HEK293 (cell line): ENCODE data around the gene MBD4.

Experiments
- CTCF ChIA-PET: fragments of 350-600 bp; formaldehyde crosslinking; extraction: SDS; loops from one replicate; lab custom pipeline; 2021; ENCODE audit warnings: antibody characterized with exemption; lab: Yijun Ruan, JAX
- POLR2A ChIA-PET: fragments of 300-600 bp; formaldehyde crosslinking; extraction: SDS; loops from one replicate; lab custom pipeline; 2020; ENCODE audit warnings: antibody characterized with exemption, inconsistent platforms; lab: Yijun Ruan, JAX
- H3K27ac ChIP-seq: fragments of 200-500 bp; sonication (Bioruptor generic); 2 replicates; pipeline ENCODE4 v1.5.1; 2014; ENCODE audit warnings: low read depth, low read length, control low read depth, inconsistent platforms; ENCODE audit errors: extremely low read depth
- H3K36me3 ChIP-seq, 2 experiments: fragments of 200-500 bp in 1 of 2; sonication (Bioruptor generic) in 1 of 2; 1 replicate in 1 of 2; 2 replicates in 1 of 2; pipeline ENCODE4 v1.5.1; 2014 to 2017; ENCODE audit warnings: inconsistent platforms in 2 of 2, low read length in 2 of 2; ENCODE audit not compliant: control insufficient read depth in 2 of 2, insufficient read depth in 1 of 2
- H3K4me1 ChIP-seq: fragments of 200-500 bp; sonication (Bioruptor generic); 2 replicates; pipeline ENCODE4 v1.5.1; 2014; ENCODE audit warnings: mild to moderate bottlenecking, low read length, inconsistent platforms; ENCODE audit not compliant: control insufficient read depth, insufficient read depth
- H3K4me3 ChIP-seq: 2 replicates; pipeline ENCODE4 v1.5.1; 2011; ENCODE audit warnings: low read depth, mild to moderate bottlenecking, control low read depth, low read length, moderate library complexity
- H3K9me3 ChIP-seq: fragments of 200-500 bp; sonication (Bioruptor generic); 2 replicates; pipeline ENCODE4 v1.5.1; 2014; ENCODE audit warnings: low read depth, low read length, inconsistent platforms; ENCODE audit not compliant: control insufficient read depth, insufficient read depth
- BCL11B ChIP-seq: fragments of 450-650 bp; formaldehyde crosslinking; IDR thresholded peaks from 2 replicates; pipeline ENCODE4 v1.5.1; 2016; ENCODE audit warnings: low read depth, missing biosample characterization, missing genetic modification characterization
- EGR2 ChIP-seq: fragments of 450-650 bp; formaldehyde crosslinking; IDR thresholded peaks from 2 replicates; pipeline ENCODE4 v1.5.1; 2016; ENCODE audit warnings: low read depth, missing biosample characterization, missing genetic modification characterization
- GLIS1 ChIP-seq: fragments of 450-650 bp; formaldehyde crosslinking; IDR thresholded peaks from 2 replicates; pipeline ENCODE4 v1.5.1; 2016; ENCODE audit warnings: missing biosample characterization, missing genetic modification characterization
- MYNN ChIP-seq: fragments of 450-650 bp; formaldehyde crosslinking; IDR thresholded peaks from 2 replicates; pipeline ENCODE4 v1.5.1; 2016; ENCODE audit warnings: missing biosample characterization, missing genetic modification characterization, borderline replicate concordance
- PRDM6 ChIP-seq: fragments of 450-650 bp; formaldehyde crosslinking; IDR thresholded peaks from 2 replicates; pipeline ENCODE4 v1.5.1; 2017; ENCODE audit warnings: missing biosample characterization, missing genetic modification characterization
- SCRT2 ChIP-seq: fragments of 450-650 bp; formaldehyde crosslinking; IDR thresholded peaks from 2 replicates; pipeline ENCODE4 v1.5.1; 2016; ENCODE audit warnings: missing biosample characterization, missing genetic modification characterization
- ZBTB21 ChIP-seq: fragments of 450-650 bp; formaldehyde crosslinking; IDR thresholded peaks from 2 replicates; pipeline ENCODE4 v1.5.1; 2017; ENCODE audit warnings: missing biosample characterization, missing genetic modification characterization
- ZEB2 ChIP-seq: fragments of 450-650 bp; formaldehyde crosslinking; IDR thresholded peaks from 2 replicates; pipeline ENCODE4 v1.5.1; 2016; ENCODE audit warnings: missing biosample characterization, missing genetic modification characterization
- ZNF146 ChIP-seq: fragments of 450-650 bp; formaldehyde crosslinking; IDR thresholded peaks from 2 replicates; pipeline ENCODE4 v1.5.1; 2016; ENCODE audit warnings: missing biosample characterization, missing genetic modification characterization
- ZNF223 ChIP-seq: fragments of 450-650 bp; formaldehyde crosslinking; IDR thresholded peaks from 2 replicates; pipeline ENCODE4 v1.5.1; 2016; ENCODE audit warnings: missing biosample characterization, missing genetic modification characterization
- ZNF335 ChIP-seq: fragments of 450-650 bp; formaldehyde crosslinking; conservative IDR thresholded peaks from 2 replicates; pipeline ENCODE4 v1.5.1; 2016; ENCODE audit warnings: missing biosample characterization, missing genetic modification characterization
- ZNF416 ChIP-seq: fragments of 450-650 bp; formaldehyde crosslinking; IDR thresholded peaks from 2 replicates; pipeline ENCODE4 v1.5.1; 2016; ENCODE audit warnings: missing biosample characterization, missing genetic modification characterization
- ZNF530 ChIP-seq: fragments of 450-650 bp; formaldehyde crosslinking; IDR thresholded peaks from 2 replicates; pipeline ENCODE4 v1.5.1; 2016; ENCODE audit warnings: low read depth, missing biosample characterization, missing genetic modification characterization
- ZNF544 ChIP-seq: fragments of 450-650 bp; formaldehyde crosslinking; IDR thresholded peaks from 2 replicates; pipeline ENCODE4 v1.5.0; 2017; ENCODE audit warnings: missing biosample characterization, missing genetic modification characterization
- ZNF621 ChIP-seq: fragments of 450-650 bp; formaldehyde crosslinking; IDR thresholded peaks from 2 replicates; pipeline ENCODE4 v1.5.1; 2017; ENCODE audit warnings: missing biosample characterization, missing genetic modification characterization
- ZNF629 ChIP-seq: fragments of 450-650 bp; formaldehyde crosslinking; IDR thresholded peaks from 2 replicates; pipeline ENCODE4 v1.5.1; 2017; ENCODE audit warnings: missing biosample characterization, missing genetic modification characterization
- ZNF768 ChIP-seq: fragments of 450-650 bp; formaldehyde crosslinking; IDR thresholded peaks from 2 replicates; pipeline ENCODE4 v1.5.1; 2018; ENCODE audit warnings: missing biosample characterization, mild to moderate bottlenecking, missing genetic modification characterization
- TF ChIP-seq, protein P1 (sequence below): sonication (generic); formaldehyde crosslinking; IDR thresholded peaks from 2 replicates; pipeline ENCODE4 v1.8.1; 2022; ENCODE audit warnings: mild to moderate bottlenecking, moderate library complexity, missing genetic modification reagents
- TF ChIP-seq, protein P2 (sequence below): fragments of 450-650 bp; formaldehyde crosslinking; IDR thresholded peaks from 2 replicates; pipeline ENCODE4 v1.5.1; 2016; ENCODE audit warnings: missing biosample characterization, missing genetic modification characterization
- TF ChIP-seq, protein P3 (sequence below): fragments of 450-650 bp; formaldehyde crosslinking; IDR thresholded peaks from 2 replicates; pipeline ENCODE4 v1.5.1; 2016; ENCODE audit warnings: missing biosample characterization, missing genetic modification characterization
- TF ChIP-seq, protein P4 (sequence below): fragments of 450-650 bp; formaldehyde crosslinking; IDR thresholded peaks from 2 replicates; pipeline ENCODE4 v1.5.1; 2016; ENCODE audit warnings: missing biosample characterization, missing genetic modification characterization, borderline replicate concordance
- TF ChIP-seq, protein P5 (sequence below): fragments of 450-650 bp; formaldehyde crosslinking; IDR thresholded peaks from 2 replicates; pipeline ENCODE4 v1.5.1; 2016; ENCODE audit warnings: missing biosample characterization, missing genetic modification characterization, low read depth

Gene MBD4

DNA sequence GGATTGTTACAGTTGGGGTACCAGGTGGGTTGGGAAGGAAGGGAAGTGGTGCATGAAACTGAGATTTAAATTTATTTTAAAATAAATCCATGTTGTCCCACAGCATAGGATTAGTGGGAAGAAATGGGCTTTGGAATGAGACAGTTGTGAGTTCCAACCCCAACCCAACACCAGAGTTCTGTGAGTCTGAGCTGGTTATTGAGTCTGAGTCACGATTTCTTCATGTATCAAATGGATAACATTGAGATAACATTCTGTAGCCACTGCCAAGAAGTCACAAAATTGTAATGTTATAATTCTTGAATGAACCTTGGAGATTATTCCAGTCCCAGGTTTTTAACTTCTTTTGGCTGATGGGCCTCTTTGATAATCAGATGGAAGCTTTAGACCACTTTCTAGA, 14.0 kb upstream of the MBD4 start (continued):
- TF ChIP-seq, protein P1, sequence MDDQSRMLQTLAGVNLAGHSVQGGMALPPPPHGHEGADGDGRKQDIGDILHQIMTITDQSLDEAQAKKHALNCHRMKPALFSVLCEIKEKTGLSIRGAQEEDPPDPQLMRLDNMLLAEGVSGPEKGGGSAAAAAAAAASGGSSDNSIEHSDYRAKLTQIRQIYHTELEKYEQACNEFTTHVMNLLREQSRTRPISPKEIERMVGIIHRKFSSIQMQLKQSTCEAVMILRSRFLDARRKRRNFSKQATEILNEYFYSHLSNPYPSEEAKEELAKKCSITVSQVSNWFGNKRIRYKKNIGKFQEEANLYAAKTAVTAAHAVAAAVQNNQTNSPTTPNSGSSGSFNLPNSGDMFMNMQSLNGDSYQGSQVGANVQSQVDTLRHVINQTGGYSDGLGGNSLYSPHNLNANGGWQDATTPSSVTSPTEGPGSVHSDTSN (CRISPR knock-in tag): no peak
- TF ChIP-seq ZEB2: no peak

- ChIA-PET CTCF (no interaction called here), POLR2A (interaction anchor here (2.3 kb wide), 1 partner anchor 10 kb away, joined by 8 read pairs; the partner anchor contains the start of genes IFT122 and MBD4)
- Histone ChIP-seq H3K36me3 (peaks cover 0 to 7% of the 10 kb centered on the region in 2 experiments; a peak in 1 of 3 replicates), H3K4me3 (no peak overlapping the region), H3K27ac (no peak overlapping the region), H3K9me3 (no peaks in the 10 kb centered on the region), H3K4me1 (no peaks in the 10 kb centered on the region)
- TF ChIP-seq EGR2 (tag by site-specific recombination) (no peak), ZBTB21 (tag by site-specific recombination) (no peak), ZNF146 (tag by site-specific recombination) (no peak), ZNF530 (no peak), ZNF621 (tag by site-specific recombination) (no peak), ZNF335 (tag by site-specific recombination) (no peak), ZNF768 (tag by site-specific recombination) (no peak), SCRT2 (tag by site-specific recombination) (no peak), ZNF416 (tag by site-specific recombination) (no peak), MYNN (tag by site-specific recombination) (no peak), ZNF223 (tag by site-specific recombination) (no peak), PRDM6 (tag by site-specific recombination) (no peak), ZNF629 (no peak), ZNF544 (tag by site-specific recombination) (no peak), BCL11B (no peak), GLIS1 (tag by site-specific recombination) (no peak)
- TF ChIP-seq, protein P2, sequence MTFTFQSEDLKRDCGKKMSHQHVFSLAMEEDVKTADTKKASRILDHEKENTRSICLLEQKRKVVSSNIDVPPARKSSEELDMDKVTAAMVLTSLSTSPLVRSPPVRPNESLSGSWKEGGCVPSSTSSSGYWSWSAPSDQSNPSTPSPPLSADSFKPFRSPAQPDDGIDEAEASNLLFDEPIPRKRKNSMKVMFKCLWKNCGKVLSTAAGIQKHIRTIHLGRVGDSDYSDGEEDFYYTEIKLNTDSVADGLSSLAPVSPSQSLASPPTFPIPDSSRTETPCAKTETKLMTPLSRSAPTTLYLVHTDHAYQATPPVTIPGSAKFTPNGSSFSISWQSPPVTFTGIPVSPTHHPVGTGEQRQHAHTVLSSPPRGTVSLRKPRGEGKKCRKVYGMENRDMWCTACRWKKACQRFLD (tag by site-specific recombination): no peak
- TF ChIP-seq, protein P3, sequence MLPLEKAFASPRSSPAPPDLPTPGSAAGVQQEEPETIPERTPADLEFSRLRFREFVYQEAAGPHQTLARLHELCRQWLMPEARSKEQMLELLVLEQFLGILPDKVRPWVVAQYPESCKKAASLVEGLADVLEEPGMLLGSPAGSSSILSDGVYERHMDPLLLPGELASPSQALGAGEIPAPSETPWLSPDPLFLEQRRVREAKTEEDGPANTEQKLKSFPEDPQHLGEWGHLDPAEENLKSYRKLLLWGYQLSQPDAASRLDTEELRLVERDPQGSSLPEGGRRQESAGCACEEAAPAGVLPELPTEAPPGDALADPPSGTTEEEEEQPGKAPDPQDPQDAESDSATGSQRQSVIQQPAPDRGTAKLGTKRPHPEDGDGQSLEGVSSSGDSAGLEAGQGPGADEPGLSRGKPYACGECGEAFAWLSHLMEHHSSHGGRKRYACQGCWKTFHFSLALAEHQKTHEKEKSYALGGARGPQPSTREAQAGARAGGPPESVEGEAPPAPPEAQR (tag by site-specific recombination): no peak
- TF ChIP-seq, protein P4, sequence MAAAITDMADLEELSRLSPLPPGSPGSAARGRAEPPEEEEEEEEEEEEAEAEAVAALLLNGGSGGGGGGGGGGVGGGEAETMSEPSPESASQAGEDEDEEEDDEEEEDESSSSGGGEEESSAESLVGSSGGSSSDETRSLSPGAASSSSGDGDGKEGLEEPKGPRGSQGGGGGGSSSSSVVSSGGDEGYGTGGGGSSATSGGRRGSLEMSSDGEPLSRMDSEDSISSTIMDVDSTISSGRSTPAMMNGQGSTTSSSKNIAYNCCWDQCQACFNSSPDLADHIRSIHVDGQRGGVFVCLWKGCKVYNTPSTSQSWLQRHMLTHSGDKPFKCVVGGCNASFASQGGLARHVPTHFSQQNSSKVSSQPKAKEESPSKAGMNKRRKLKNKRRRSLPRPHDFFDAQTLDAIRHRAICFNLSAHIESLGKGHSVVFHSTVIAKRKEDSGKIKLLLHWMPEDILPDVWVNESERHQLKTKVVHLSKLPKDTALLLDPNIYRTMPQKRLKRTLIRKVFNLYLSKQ (tag by site-specific recombination): no peak
- TF ChIP-seq, protein P5, sequence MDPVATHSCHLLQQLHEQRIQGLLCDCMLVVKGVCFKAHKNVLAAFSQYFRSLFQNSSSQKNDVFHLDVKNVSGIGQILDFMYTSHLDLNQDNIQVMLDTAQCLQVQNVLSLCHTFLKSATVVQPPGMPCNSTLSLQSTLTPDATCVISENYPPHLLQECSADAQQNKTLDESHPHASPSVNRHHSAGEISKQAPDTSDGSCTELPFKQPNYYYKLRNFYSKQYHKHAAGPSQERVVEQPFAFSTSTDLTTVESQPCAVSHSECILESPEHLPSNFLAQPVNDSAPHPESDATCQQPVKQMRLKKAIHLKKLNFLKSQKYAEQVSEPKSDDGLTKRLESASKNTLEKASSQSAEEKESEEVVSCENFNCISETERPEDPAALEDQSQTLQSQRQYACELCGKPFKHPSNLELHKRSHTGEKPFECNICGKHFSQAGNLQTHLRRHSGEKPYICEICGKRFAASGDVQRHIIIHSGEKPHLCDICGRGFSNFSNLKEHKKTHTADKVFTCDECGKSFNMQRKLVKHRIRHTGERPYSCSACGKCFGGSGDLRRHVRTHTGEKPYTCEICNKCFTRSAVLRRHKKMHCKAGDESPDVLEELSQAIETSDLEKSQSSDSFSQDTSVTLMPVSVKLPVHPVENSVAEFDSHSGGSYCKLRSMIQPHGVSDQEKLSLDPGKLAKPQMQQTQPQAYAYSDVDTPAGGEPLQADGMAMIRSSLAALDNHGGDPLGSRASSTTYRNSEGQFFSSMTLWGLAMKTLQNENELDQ (tag by site-specific recombination): no peak
Observed at GRCh38 chr3:129449279-129450115, 9.7 kb upstream of the MBD4 start.
